ENCODE measurements around the gene RASSF8.

RASSF8 gene

DNA sequence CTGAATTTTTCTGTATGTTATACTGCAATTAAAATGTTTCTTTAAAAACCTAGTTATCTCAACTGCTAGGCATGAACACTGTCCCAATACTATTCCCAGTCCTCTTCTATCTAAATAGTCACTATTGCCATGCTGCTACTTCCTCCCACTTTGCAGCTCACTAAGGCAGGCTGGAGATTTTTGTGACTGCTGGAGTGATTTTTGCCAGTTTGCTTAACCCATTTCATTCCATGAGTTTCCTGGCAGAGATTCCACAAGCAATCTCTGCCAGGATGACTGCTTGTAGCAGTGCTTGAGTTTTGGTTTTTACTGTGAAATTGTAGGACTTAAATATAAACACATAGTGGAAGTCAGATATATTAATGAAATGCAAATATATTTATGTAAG is 85.5 kb downstream of the RASSF8 start:
- TF ChIP-seq ZNF274 (IDR thresholded peaks at IDR 0.05; ENCODE audit: low read depth, low read length) (no peak), SUZ12 (IDR thresholded peaks at IDR 0.05; ENCODE audit: extremely low read depth, insufficient read depth, insufficient read length) (no peak), YY1 (IDR thresholded peaks at IDR 0.05; ENCODE audit: insufficient read depth, insufficient read length) (no peak)
- H3K4me1 ChIP-seq (ENCODE audit: insufficient read depth, insufficient read length), result peaks cover 3% of the 10 kb centered on the region
- no peaks in the 10 kb centered on the region for H3K27me3 ChIP-seq (ENCODE audit: insufficient read depth, insufficient read length)
- H3K9me3 ChIP-seq (ENCODE audit: insufficient read depth, low read length), result no peaks in the 10 kb centered on the region
- H3K9ac ChIP-seq (ENCODE audit: insufficient read length, low read depth), result no peak overlapping the region
- H3K4me3 ChIP-seq (ENCODE audit: insufficient read length, low read depth), result no peak overlapping the region
- no peaks in the 10 kb centered on the region for H3K36me3 ChIP-seq (ENCODE audit: insufficient read depth, insufficient read length, low read length)
- no peak for DNase-seq (ENCODE audit: low read depth, low spot score)

DNA sequence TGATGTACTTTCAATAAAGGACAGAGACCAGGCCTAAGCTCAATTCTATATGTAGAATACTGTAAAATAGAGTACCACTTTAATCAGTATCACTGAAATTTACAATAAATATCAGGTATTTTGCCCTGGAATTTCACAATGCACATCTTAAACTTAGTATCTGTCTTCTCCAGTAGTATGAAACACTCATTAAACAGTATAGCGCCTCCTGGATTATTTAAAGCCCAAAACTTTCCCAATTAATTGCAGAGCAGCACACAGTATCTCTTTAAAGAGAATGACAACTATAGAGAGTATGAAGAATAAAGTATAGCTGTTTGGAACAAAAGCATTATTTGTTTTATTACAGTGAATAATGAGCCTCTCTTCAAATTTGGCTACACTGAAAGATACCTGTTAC is 86.1 kb downstream of the RASSF8 start:
- DNase-seq (ENCODE audit: low read depth, low spot score), result no peak
- no peak overlapping the region for H3K4me3 ChIP-seq (ENCODE audit: insufficient read length, low read depth)
- no peaks in the 10 kb centered on the region for H3K36me3 ChIP-seq (ENCODE audit: insufficient read depth, insufficient read length, low read length)
- no peaks in the 10 kb centered on the region for H3K9me3 ChIP-seq (ENCODE audit: insufficient read depth, low read length)
- H3K4me1 ChIP-seq (ENCODE audit: insufficient read depth, insufficient read length), result peaks cover 3% of the 10 kb centered on the region
- H3K9ac ChIP-seq (ENCODE audit: insufficient read length, low read depth), result no peak overlapping the region
- H3K27me3 ChIP-seq (ENCODE audit: insufficient read depth, insufficient read length), result no peaks in the 10 kb centered on the region
- no peak for TF ChIP-seq ZNF274 (IDR thresholded peaks at IDR 0.05; ENCODE audit: low read depth, low read length)
- no peak for TF ChIP-seq SUZ12 (IDR thresholded peaks at IDR 0.05; ENCODE audit: extremely low read depth, insufficient read depth, insufficient read length)
- TF ChIP-seq YY1 (IDR thresholded peaks at IDR 0.05; ENCODE audit: insufficient read depth, insufficient read length), result no peak

DNA sequence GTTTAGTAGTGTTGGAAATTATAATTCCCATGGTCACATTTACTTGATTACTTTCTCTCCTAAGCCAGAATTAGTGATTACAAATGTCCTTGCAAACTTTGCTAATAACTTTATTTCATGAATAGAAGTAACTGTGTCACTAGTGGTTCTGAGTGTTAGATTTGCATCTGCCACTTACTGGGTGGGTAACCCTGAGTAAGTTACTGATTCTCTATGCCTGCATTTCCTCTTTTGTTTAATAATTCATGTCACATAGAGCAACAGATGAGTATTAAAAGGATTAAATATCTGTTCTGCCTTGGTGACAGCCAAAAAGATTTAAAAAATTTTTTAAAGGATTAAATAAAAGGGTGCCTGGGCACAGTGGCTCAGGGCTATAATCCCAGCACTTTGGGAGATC is 87.7 kb downstream of the RASSF8 start:
- Histone ChIP-seq H3K27me3 (ENCODE audit: insufficient read depth, insufficient read length) (no peaks in the 10 kb centered on the region), H3K4me3 (ENCODE audit: insufficient read length, low read depth) (no peak overlapping the region)

DNA sequence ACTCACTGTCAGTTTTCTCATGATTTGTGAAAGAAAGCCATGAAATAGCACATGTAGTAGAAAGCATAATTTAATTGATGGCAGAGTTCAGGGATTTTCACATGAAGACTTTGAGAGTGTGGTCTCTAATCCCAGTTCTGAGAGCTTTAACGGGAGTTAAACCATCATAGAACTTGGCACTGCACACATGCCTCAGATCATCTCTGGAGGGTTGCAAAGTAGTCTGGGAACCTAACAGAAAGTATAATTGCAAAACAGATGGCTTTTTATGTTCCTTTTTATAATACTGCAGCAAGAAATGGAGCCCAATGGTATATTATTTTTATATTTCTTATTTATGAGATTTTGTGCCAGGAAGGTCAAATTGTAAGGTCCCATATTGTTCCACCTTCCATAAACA is 88.4 kb downstream of the RASSF8 start:
- Histone ChIP-seq H3K4me3 (ENCODE audit: insufficient read length, low read depth) (no peak overlapping the region), H3K9ac (ENCODE audit: insufficient read length, low read depth) (no peak overlapping the region), H3K36me3 (ENCODE audit: insufficient read depth, insufficient read length, low read length) (no peaks in the 10 kb centered on the region), H3K4me1 (ENCODE audit: insufficient read depth, insufficient read length) (peaks cover 3% of the 10 kb centered on the region), H3K27me3 (ENCODE audit: insufficient read depth, insufficient read length) (no peaks in the 10 kb centered on the region), H3K9me3 (ENCODE audit: insufficient read depth, low read length) (no peaks in the 10 kb centered on the region)
- TF ChIP-seq ZNF274 (IDR thresholded peaks at IDR 0.05; ENCODE audit: low read depth, low read length) (no peak), YY1 (IDR thresholded peaks at IDR 0.05; ENCODE audit: insufficient read depth, insufficient read length) (no peak), SUZ12 (IDR thresholded peaks at IDR 0.05; ENCODE audit: extremely low read depth, insufficient read depth, insufficient read length) (no peak)
- no peak for DNase-seq (ENCODE audit: low read depth, low spot score)

More for the DNA sequence above, 87.7 kb downstream of the RASSF8 start:
- no peaks in the 10 kb centered on the region for H3K36me3 ChIP-seq (ENCODE audit: insufficient read depth, insufficient read length, low read length)
- TF ChIP-seq YY1 (IDR thresholded peaks at IDR 0.05; ENCODE audit: insufficient read depth, insufficient read length), result no peak
- no peak overlapping the region for H3K9ac ChIP-seq (ENCODE audit: insufficient read length, low read depth)
- no peak for DNase-seq (ENCODE audit: low read depth, low spot score)
- H3K9me3 ChIP-seq (ENCODE audit: insufficient read depth, low read length), result no peaks in the 10 kb centered on the region
- peaks cover 3% of the 10 kb centered on the region for H3K4me1 ChIP-seq (ENCODE audit: insufficient read depth, insufficient read length)

DNA sequence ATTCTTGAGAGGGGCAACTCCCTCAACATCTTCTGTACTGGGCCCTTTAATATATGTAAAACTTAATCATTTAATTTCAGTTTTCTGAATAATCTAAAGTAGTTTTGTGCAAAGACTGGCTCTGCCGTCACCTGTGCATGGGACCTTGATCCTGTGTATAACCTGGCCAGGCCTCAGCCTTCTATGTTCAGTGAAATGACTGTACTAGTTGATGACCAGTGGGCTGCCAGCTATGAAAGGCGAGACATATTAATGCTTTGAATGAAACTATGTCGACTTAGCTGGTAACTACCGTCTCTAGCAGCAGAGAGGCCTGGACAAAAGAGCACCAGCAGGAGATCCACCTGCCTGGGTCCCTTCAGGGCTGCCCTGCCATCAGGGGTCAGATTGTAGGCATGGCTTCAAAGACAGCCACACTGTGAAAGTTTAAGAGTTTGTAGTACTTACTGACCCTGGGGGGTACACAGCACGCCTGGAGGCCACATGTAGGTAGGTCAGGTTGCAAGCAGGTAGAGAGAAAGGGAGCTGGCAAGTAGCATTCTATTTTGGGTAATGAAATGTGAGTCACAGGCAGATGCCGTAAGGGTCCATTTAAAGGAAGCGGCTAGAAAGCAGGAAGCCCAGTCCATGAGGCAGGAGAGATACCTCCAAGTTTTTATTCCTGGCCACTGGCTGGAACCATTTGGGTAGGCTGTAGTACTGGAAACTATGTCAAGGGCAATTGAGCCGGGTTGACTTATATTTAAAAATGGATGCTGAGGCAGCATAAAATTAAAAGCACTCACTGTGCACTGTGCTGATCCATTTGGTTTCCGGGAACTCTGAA is 89.1 kb downstream of the RASSF8 start:
- Histone ChIP-seq H3K9ac (ENCODE audit: insufficient read length, low read depth) (no peak overlapping the region), H3K9me3 (ENCODE audit: insufficient read depth, low read length) (no peaks in the 10 kb centered on the region), H3K36me3 (ENCODE audit: insufficient read depth, insufficient read length, low read length) (no peaks in the 10 kb centered on the region), H3K4me1 (ENCODE audit: insufficient read depth, insufficient read length) (peaks cover 3% of the 10 kb centered on the region), H3K4me3 (ENCODE audit: insufficient read length, low read depth) (no peak overlapping the region), H3K27me3 (ENCODE audit: insufficient read depth, insufficient read length) (no peaks in the 10 kb centered on the region)
- TF ChIP-seq YY1 (IDR thresholded peaks at IDR 0.05; ENCODE audit: insufficient read depth, insufficient read length) (no peak), ZNF274 (IDR thresholded peaks at IDR 0.05; ENCODE audit: low read depth, low read length) (no peak), SUZ12 (IDR thresholded peaks at IDR 0.05; ENCODE audit: extremely low read depth, insufficient read depth, insufficient read length) (no peak)
- no peak for DNase-seq (ENCODE audit: low read depth, low spot score)

DNA sequence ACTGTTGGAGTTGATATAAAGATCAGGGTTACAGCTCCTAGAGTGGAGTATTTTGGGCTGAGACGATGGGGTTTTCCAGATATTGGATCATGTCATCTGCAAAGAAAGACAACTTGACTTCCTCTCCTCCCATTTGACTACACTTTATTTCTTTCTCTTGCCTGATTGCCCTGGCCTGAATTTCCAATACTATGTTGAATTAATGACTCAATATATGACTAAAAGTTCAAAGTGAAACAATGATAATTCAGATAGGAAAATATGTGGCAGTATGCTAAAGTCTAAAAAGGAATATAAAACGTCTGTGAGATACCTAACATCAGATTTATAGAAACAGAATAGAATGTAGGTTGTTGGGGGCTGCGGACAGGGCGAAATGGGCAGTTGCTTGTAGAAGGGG is 94.2 kb downstream of the RASSF8 start:
- no peak for DNase-seq (ENCODE audit: low read depth, low spot score)
- no peaks in the 10 kb centered on the region for H3K9me3 ChIP-seq (ENCODE audit: insufficient read depth, low read length)
- TF ChIP-seq ZNF274 (IDR thresholded peaks at IDR 0.05; ENCODE audit: low read depth, low read length) (no peak), YY1 (IDR thresholded peaks at IDR 0.05; ENCODE audit: insufficient read depth, insufficient read length) (no peak), SUZ12 (IDR thresholded peaks at IDR 0.05; ENCODE audit: extremely low read depth, insufficient read depth, insufficient read length) (no peak)
- no peaks in the 10 kb centered on the region for H3K36me3 ChIP-seq (ENCODE audit: insufficient read depth, insufficient read length, low read length)
- H3K27me3 ChIP-seq (ENCODE audit: insufficient read depth, insufficient read length), result no peaks in the 10 kb centered on the region
- no peaks in the 10 kb centered on the region for H3K4me1 ChIP-seq (ENCODE audit: insufficient read depth, insufficient read length)
- H3K9ac ChIP-seq (ENCODE audit: insufficient read length, low read depth), result no peak overlapping the region
- H3K4me3 ChIP-seq (ENCODE audit: insufficient read length, low read depth), result no peak overlapping the region

DNA sequence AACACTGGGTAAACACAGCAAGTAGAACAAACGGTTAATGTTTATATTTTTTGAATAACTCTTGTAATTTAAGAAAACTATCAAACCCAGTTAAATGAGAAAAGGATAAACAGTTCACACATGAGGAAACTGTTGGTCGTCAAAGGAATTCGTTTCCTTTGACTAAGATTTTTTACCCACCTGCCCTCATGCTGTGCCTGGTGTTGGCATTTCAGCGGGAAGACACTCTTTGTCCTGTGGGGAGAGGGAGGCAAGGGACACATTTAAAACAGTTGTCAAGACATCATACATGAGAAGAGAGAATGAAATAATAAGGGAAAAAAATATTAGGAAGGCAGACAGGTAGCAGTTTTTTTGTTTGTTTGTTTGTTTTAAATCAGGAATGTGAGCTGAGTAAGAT is 95.9 kb downstream of the RASSF8 start:
- Histone ChIP-seq H3K27me3 (ENCODE audit: insufficient read depth, insufficient read length) (no peaks in the 10 kb centered on the region), H3K9me3 (ENCODE audit: insufficient read depth, low read length) (no peaks in the 10 kb centered on the region), H3K4me3 (ENCODE audit: insufficient read length, low read depth) (no peak overlapping the region), H3K9ac (ENCODE audit: insufficient read length, low read depth) (no peak overlapping the region), H3K36me3 (ENCODE audit: insufficient read depth, insufficient read length, low read length) (peaks cover 6% of the 10 kb centered on the region), H3K4me1 (ENCODE audit: insufficient read depth, insufficient read length) (no peaks in the 10 kb centered on the region)
- no peak for TF ChIP-seq SUZ12 (IDR thresholded peaks at IDR 0.05; ENCODE audit: extremely low read depth, insufficient read depth, insufficient read length)
- no peak for TF ChIP-seq ZNF274 (IDR thresholded peaks at IDR 0.05; ENCODE audit: low read depth, low read length)
- no peak for TF ChIP-seq YY1 (IDR thresholded peaks at IDR 0.05; ENCODE audit: insufficient read depth, insufficient read length)
- DNase-seq (ENCODE audit: low read depth, low spot score), result no peak

Data from NT2/D1 (cell line).